HuH-7.5 (cell line): Measurements from ENCODE around the gene ALG8.
A peak's percentile ranks its signal among the peaks of the same experiment; 100 is the strongest.
"Not testable (repeated sequence)": the region's sequence is repeated elsewhere in the genome, so short reads cannot be mapped to it uniquely, and the experiment has no call there.

Source experiments
- DNase-seq: peaks from one replicate; pipeline ENCODE4 v3.0.0; 2011; ENCODE audit warnings: low spot score

The ALG8 gene

GRCh38 chr11:78100261-78100660, 39.2 kb downstream of the ALG8 start:
- no peak for DNase-seq

GRCh38 chr11:78099666-78100065, 39.8 kb downstream of the ALG8 start:
- DNase-seq: no peak

- no peak for DNase-seq
These were observed 41.6 kb downstream of the ALG8 start for GRCh38 chr11:78097666-78098385.

GRCh38 chr11:78094250-78094649, 45.2 kb downstream of the ALG8 start:
- no peak for DNase-seq

- DNase-seq: not testable (repeated sequence)
These were observed 52.8 kb downstream of the ALG8 start for GRCh38 chr11:78086521-78087074.

- no peak for DNase-seq
These were observed 53.5 kb downstream of the ALG8 start for GRCh38 chr11:78085972-78086371.

- DNase-seq: not testable (repeated sequence)
These were observed 54.9 kb downstream of the ALG8 start for GRCh38 chr11:78084506-78084905.

GRCh38 chr11:78083021-78083420, 56.4 kb downstream of the ALG8 start:
- DNase-seq: no peak

- DNase-seq: no peak
These were observed 57.3 kb downstream of the ALG8 start for GRCh38 chr11:78082146-78082545.

- DNase-seq: no peak
These were observed 57.8 kb downstream of the ALG8 start for GRCh38 chr11:78081583-78081982.

GRCh38 chr11:78080818-78081495, 58.5 kb downstream of the ALG8 start:
- DNase-seq: no peak

GRCh38 chr11:78080084-78080817, 59.2 kb downstream of the ALG8 start:
- DNase-seq: no peak

GRCh38 chr11:78079232-78080083, 60.0 kb downstream of the ALG8 start, which contains the start of gene NDUFC2:
Gene NDUFC2, minus strand, starts transcription at chr11:78079862. Its CDS starts 118 bp downstream, at chr11:78079744.
- DNase-seq: peak; percentile 52

GRCh38 chr11:78078218-78079167, 60.9 kb downstream of the ALG8 start:
- DNase-seq: no peak

- not testable (repeated sequence) for DNase-seq
These were observed 61.8 kb downstream of the ALG8 start for GRCh38 chr11:78077592-78077991.

GRCh38 chr11:78076733-78077403, 62.6 kb downstream of the ALG8 start:
- no peak for DNase-seq

- no peak for DNase-seq
These were observed 64.7 kb downstream of the ALG8 start for GRCh38 chr11:78074756-78075155.

- no peak for DNase-seq
These were observed 67.0 kb downstream of the ALG8 start for GRCh38 chr11:78072455-78072854.

GRCh38 chr11:78071717-78072116, 67.7 kb downstream of the ALG8 start:
- DNase-seq: no peak

GRCh38 chr11:78070621-78071020, 68.8 kb downstream of the ALG8 start:
- DNase-seq: no peak
